Heart left ventricle (tissue), 13 donors: ENCODE measurements around the gene SCYL1.

Experiments used
- POLR2A ChIP-seq, 2 donors: fragments of 450-650 bp; IDR thresholded peaks; one replicate each; pipeline ENCODE4 v1.6.1; 2017; ENCODE audit warnings: antibody characterized with exemption in 2 of 2, mild to moderate bottlenecking in 2 of 2, moderate library complexity in 2 of 2
- TF ChIP-seq, protein P1 (sequence below), 12 donors: fragments of 200-600 bp; sonication (generic) in 4 of 12; IDR thresholded peaks; one replicate each; pipeline versions ENCODE4 v1.5.0 to v1.8.0; 2018 to 2022; ENCODE audit warnings: antibody characterized with exemption in 12 of 12, mild to moderate bottlenecking in 5 of 12
- donor health status: ischemic (EF 13 %, LVEDD 7.1; RV severe dilation, severe dysfunction).
- donor health status: DM: no; HTN: yes; CAD: no.
- donor health status: DM: no; HTN: no; CAD: no.
- donor health status: ischemic (EF 25% LVEDD 6.9; RV normal size, moderate dysfunction).
- donor health status: ischemic (EF 25% LVEDD 5.7; RV mildly dilated, moderate dysfunction).
- donor health status: ischemic (EF 35%, LVEDD 5.7; RV mildly dilated, moderate dysfunction).
- donor health status: nonischemic (EF 11% LVEDD 7.7; RV severe dilation, severe dysfunction).
- donor health status: DM: yes; HTN: yes; CAD: no.
- donor health status: PGD.
- donor health status: ischemic (EF 29% LVEDD 5.4; RV normal size, mild dysfunction).
- donor health status: nonischemic (EF 23%, LVEDD 6.1; RV moderate dilation, normal function).

DNA sequence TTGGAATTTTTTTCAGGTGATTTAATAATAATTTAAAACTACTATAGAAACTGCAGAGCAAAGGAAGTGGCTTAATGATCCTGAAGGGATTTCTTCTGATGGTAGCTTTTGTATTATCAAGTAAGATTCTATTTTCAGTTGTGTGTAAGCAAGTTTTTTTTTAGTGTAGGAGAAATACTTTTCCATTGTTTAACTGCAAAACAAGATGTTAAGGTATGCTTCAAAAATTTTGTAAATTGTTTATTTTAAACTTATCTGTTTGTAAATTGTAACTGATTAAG is 22.7 kb upstream of the SCYL1 start:
- TF ChIP-seq, protein P1, sequence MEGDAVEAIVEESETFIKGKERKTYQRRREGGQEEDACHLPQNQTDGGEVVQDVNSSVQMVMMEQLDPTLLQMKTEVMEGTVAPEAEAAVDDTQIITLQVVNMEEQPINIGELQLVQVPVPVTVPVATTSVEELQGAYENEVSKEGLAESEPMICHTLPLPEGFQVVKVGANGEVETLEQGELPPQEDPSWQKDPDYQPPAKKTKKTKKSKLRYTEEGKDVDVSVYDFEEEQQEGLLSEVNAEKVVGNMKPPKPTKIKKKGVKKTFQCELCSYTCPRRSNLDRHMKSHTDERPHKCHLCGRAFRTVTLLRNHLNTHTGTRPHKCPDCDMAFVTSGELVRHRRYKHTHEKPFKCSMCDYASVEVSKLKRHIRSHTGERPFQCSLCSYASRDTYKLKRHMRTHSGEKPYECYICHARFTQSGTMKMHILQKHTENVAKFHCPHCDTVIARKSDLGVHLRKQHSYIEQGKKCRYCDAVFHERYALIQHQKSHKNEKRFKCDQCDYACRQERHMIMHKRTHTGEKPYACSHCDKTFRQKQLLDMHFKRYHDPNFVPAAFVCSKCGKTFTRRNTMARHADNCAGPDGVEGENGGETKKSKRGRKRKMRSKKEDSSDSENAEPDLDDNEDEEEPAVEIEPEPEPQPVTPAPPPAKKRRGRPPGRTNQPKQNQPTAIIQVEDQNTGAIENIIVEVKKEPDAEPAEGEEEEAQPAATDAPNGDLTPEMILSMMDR (IDR thresholded peaks at IDR 0.05), result no peak
- TF ChIP-seq POLR2A (IDR thresholded peaks at IDR 0.05), result no peak
